ENCODE results near the gene SBNO2. TPM values are rescaled to one million over a fixed set of nuclear protein-coding genes. Genes with fewer than 3 reads are reported as not detected.

Gene SBNO2
- total RNA-seq, 1 donor from 2014 or later = 3.3 TPM

- DNase-seq (ENCODE audit: low spot score) = no peak
- H3K36me3 ChIP-seq = no peaks in the 10 kb centered on the region
- no peak overlapping the region for H3K9ac ChIP-seq
- no peak overlapping the region for H3K27ac ChIP-seq
- Mint-ChIP-seq H3K4me1 (peaks cover 16% of the 10 kb centered on the region), H3K27me3 (ENCODE audit: insufficient read depth, low read depth) (peaks cover 4% of the 10 kb centered on the region), H3K4me3 (peak overlapping the region; percentile 70), H3K27ac (no peak overlapping the region), H3K36me3 (no peaks in the 10 kb centered on the region), H3K9me3 (no peaks in the 10 kb centered on the region)
- H3F3A ChIP-seq (ENCODE audit: low read depth) = peaks cover 34% of the 10 kb centered on the region
- H3K4me1 ChIP-seq = peaks cover 8% of the 10 kb centered on the region
- TF ChIP-seq CTCF (IDR thresholded peaks at IDR 0.05) (no peak), EZH2phosphoT487 (IDR thresholded peaks at IDR 0.05) (no peak), EZH2 (IDR thresholded peaks at IDR 0.05) (no peak)
- no peak overlapping the region for H3K4me2 ChIP-seq
- H3K9me3 ChIP-seq (ENCODE audit: low read depth) = no peaks in the 10 kb centered on the region
- no peaks in the 10 kb centered on the region for H3K27me3 ChIP-seq
- no peak overlapping the region for H2AFZ ChIP-seq (replicated peaks)
- no peak overlapping the region for H3K4me3 ChIP-seq
- H3K79me2 ChIP-seq (ENCODE audit: low read depth) = peaks cover 16% of the 10 kb centered on the region
- H4K20me1 ChIP-seq (ENCODE audit: low read depth) = peaks cover 30% of the 10 kb centered on the region
These were observed 67.0 kb downstream of the SBNO2 start for GRCh38 chr19:1106841-1107660.

- peaks cover 16% of the 10 kb centered on the region for H3K79me2 ChIP-seq (ENCODE audit: low read depth)
- H3K9ac ChIP-seq = no peak overlapping the region
- no peak overlapping the region for H3K4me3 ChIP-seq
- no peaks in the 10 kb centered on the region for H3K27me3 ChIP-seq
- no peak overlapping the region for H2AFZ ChIP-seq (replicated peaks)
- Mint-ChIP-seq H3K36me3 (no peaks in the 10 kb centered on the region), H3K4me1 (peaks cover 23% of the 10 kb centered on the region), H3K27me3 (ENCODE audit: insufficient read depth, low read depth) (peaks cover 4% of the 10 kb centered on the region), H3K27ac (no peak overlapping the region), H3K9me3 (no peaks in the 10 kb centered on the region), H3K4me3 (peak overlapping the region; percentile 79)
- DNase-seq (ENCODE audit: low spot score) = no peak
- H3K9me3 ChIP-seq (ENCODE audit: low read depth) = no peaks in the 10 kb centered on the region
- H3F3A ChIP-seq (ENCODE audit: low read depth) = peaks cover 42% of the 10 kb centered on the region
- H4K20me1 ChIP-seq (ENCODE audit: low read depth) = peaks cover 30% of the 10 kb centered on the region
- TF ChIP-seq EZH2 (IDR thresholded peaks at IDR 0.05) (no peak), CTCF (IDR thresholded peaks at IDR 0.05) (no peak), EZH2phosphoT487 (IDR thresholded peaks at IDR 0.05) (no peak)
- no peak overlapping the region for H3K27ac ChIP-seq
- H3K4me1 ChIP-seq = peaks cover 8% of the 10 kb centered on the region
- no peak overlapping the region for H3K4me2 ChIP-seq
- H3K36me3 ChIP-seq = no peaks in the 10 kb centered on the region
These were observed 67.9 kb downstream of the SBNO2 start for GRCh38 chr19:1105873-1106840.

- H3K9ac ChIP-seq = peak overlapping the region; percentile 60
- Mint-ChIP-seq H3K27me3 (ENCODE audit: insufficient read depth, low read depth) (peaks cover 4% of the 10 kb centered on the region), H3K36me3 (no peaks in the 10 kb centered on the region), H3K4me1 (peaks cover 23% of the 10 kb centered on the region), H3K27ac (no peak overlapping the region), H3K9me3 (no peaks in the 10 kb centered on the region), H3K4me3 (peak overlapping the region; percentile 82)
- H3K4me1 ChIP-seq = peaks cover 8% of the 10 kb centered on the region
- H3K27ac ChIP-seq = peak overlapping the region; percentile 90
- H3K4me3 ChIP-seq = peak overlapping the region; percentile 94
- TF ChIP-seq EZH2 (IDR thresholded peaks at IDR 0.05) (no peak), EZH2phosphoT487 (IDR thresholded peaks at IDR 0.05) (no peak), CTCF (IDR thresholded peaks at IDR 0.05) (no peak)
- H3K27me3 ChIP-seq = no peaks in the 10 kb centered on the region
- peaks cover 30% of the 10 kb centered on the region for H4K20me1 ChIP-seq (ENCODE audit: low read depth)
- no peaks in the 10 kb centered on the region for H3K36me3 ChIP-seq
- DNase-seq (ENCODE audit: low spot score) = peak; percentile 77
- no peaks in the 10 kb centered on the region for H3K9me3 ChIP-seq (ENCODE audit: low read depth)
- peaks cover 16% of the 10 kb centered on the region for H3K79me2 ChIP-seq (ENCODE audit: low read depth)
- no peak overlapping the region for H2AFZ ChIP-seq (replicated peaks)
- peaks cover 43% of the 10 kb centered on the region for H3F3A ChIP-seq (ENCODE audit: low read depth)
- H3K4me2 ChIP-seq = peak overlapping the region; percentile 85
These were observed 68.8 kb downstream of the SBNO2 start for GRCh38 chr19:1105008-1105872.

Data from neural progenitor cell (in vitro differentiated cells).